ENCODE results near the gene APBA1.
A peak's percentile ranks its signal among the peaks of the same experiment; 100 is the strongest.

APBA1 gene

DNA sequence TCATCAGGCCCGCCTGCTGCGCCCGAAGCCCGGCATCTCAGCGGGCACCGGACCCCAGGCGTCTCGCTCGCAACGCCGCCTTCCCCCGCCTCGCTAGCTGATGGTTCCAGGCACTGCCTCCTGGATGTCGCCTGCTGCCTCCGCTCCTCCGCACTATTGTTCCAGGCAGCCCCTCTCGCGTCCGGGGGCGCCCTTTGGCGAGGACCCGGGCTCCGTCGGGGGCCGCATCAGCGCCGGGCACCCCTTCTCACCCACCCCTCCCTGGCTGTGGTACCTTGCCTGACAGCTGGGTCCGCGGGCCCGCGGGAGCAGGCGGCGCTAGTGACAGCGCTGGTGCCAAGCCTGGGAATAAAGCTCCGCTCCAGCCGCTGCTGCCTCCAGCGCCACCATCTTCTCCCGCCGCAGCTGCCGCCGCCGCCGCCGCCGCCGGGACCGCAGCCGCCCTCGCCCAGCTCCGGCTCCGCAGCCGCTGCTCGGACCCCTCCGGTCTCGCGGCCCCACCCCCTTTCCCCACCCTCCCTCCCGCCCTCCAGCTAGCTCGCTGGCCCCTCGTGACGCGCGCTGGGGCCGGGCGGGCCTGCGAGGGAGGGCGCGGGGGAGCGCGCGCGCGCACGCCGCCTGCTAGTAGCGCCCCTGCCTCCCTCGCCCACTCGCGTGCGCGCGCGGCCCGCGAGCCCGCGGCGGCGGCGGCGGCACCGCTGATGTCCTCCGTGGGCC lies at the start of gene APBA1:
TSS of gene APBA1 (minus strand) at position 493 of the 717 bp plus-strand sequence.
- peak in 2 of 3 donors; percentile 11 to 28 for DNase-seq (ENCODE audit: low read depth in 2 of 3, low spot score in 1 of 3)

DNA sequence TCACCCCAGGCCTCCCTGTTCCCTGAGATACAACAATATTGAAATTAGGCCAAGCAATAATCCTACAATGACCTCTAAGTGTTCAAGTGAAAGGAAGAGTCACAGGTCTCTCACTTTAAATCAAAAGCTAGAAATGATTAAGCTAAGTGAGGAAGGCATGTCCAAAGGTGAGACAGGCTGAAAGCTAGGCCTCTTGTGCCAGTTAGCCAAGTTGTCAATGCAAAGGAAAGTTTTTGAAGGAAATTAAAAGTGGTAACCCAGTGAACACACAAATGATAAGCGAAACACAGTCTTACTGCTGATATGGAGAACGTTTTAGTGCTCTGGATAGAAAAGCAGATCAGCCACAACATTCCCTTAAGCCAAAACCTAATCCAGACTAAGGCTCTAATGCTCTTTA lies 47.8 kb upstream of the APBA1 start:
- no peak for DNase-seq (ENCODE audit: low read depth in 2 of 3, low spot score in 1 of 3)

DNA sequence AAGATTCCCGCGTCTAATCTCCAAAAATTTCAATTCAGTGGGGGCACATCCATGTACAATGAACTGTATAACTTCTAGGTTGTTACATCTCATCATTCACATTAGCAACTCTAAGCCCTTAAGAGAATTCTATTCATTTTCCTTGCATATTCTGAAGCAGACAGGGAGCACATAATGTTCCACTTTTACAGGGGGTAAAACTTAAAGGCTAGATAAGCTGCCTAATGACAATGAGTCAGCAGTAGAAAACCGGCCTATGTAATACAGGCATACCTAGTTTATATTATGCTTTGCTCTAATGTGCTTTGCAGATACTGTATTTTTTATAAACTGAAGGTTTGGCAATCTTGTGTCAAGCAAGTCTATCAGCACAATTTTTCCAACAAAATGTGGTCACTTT lies 47.2 kb upstream of the APBA1 start:
- DNase-seq (ENCODE audit: low read depth in 2 of 3, low spot score in 1 of 3), result no peak

GRCh38 chr9:69718218-69718617 lies 46.0 kb upstream of the APBA1 start:
- DNase-seq (ENCODE audit: low read depth in 2 of 3, low spot score in 1 of 3), result no peak

DNA sequence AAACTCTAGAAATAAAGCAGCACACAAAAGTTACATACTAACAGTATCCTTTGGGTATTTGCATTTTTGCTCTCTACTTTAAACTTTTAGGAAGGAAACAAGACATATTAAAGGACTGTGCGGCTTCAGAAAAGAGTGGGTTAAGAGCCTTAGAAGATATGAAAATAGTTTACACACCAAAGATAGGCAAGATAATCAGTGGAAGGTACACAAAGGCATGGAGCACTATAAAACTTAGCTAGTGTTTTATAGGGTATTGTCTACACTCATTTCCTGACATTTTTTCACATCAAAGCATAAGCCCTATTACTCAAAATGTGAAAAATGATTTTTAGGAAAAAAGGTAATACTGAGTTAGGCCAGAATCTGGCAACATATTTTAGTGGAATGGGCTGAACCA lies 43.7 kb upstream of the APBA1 start:
- no peak for DNase-seq (ENCODE audit: low read depth in 2 of 3, low spot score in 1 of 3)

DNA sequence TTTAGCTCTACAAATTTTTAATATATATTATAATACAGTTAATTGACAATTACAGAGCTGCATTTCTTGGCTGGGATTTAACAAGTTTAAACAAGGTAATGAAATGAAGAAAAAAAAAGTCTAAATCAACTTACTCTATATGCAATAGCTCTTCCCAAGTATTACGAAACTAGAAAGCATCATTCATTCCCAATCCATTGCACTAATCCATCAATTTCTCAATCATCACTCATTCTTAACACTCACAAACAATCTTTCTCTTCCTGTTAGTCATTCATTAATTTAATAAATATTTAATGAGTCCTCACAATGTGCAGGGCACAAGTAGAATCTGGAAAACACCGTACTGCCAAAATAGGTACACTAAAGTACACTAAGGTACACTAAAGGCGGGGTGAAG lies 42.9 kb upstream of the APBA1 start:
- no peak for DNase-seq (ENCODE audit: low read depth in 2 of 3, low spot score in 1 of 3)

DNA sequence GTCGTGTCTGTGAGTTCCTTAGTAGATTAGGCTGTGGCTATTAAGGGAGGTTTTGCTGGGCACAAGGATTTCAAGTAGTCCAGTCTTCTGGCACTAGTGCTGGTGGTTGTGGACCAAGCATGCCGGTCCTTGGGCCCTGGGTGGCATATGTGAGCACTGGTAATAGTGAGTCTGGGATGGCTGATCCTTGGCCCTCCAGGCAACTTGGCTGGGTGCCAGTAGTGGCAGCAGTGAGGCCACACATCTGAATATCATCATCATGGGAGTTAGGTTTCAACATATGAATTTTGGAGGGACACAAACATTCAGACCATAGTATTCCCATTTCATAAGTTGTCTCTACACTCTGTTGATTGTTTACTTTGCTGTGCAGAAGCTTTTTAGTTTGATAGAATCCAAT lies 25.3 kb upstream of the APBA1 start:
- DNase-seq (ENCODE audit: low read depth in 2 of 3, low spot score in 1 of 3), result no peak

DNA sequence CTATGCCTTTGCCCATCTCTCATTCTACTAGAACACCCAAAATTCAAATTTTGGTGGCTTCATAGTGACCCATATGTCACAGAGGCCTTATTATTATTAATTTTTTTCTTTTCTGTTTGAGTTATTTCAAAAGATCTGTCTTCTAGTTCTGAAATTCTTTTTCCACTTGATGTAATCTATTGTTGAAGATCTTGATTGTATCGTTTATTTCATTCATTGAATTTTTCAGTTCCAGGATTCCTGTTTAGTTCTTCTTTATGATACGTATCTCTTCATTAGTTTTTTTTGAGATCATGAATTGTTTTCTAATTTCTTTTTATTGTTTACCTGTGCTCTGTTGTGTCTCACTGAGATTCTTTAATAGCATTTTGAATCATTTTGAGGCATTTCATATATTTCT lies 24.6 kb upstream of the APBA1 start:
- no peak for DNase-seq (ENCODE audit: low read depth in 2 of 3, low spot score in 1 of 3)

GRCh38 chr9:69689991-69690538 lies 17.9 kb upstream of the APBA1 start:
- DNase-seq (ENCODE audit: low read depth in 2 of 3, low spot score in 1 of 3), result no peak

- DNase-seq (ENCODE audit: low read depth in 2 of 3, low spot score in 1 of 3), result no peak
These were observed 11.8 kb upstream of the APBA1 start for GRCh38 chr9:69683927-69684326.

DNA sequence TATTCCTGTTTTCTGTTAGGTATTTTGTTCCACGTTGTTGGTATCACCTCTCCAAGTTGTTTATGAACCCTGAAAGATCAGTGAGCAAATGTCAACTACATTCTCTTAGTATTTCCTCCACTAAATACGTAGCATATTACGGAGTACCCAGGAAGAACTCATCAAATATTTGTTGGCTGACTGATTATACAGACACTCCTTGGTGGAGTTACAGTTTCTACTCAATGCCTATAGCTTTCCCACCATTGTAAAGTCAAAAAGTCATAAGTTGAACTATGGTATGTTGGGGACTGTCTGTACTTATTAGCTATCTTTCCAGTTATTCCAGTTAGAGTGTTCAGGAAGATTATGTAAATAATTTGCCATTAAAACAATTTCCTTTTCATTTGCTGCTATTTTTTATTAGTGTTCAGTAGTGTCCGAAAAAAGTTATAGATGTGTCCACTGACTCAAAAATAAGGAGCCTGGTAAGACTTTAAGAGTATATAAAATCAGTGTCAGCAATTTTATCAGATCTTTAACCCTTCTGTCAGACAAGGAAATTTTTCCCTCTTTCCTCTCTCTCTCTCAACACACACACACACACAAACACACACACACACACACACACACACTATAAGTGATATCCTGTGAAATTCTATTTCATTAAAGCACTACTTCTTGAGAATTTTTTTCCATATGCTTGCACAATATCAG lies 6.8 kb upstream of the APBA1 start:
- no peak for DNase-seq (ENCODE audit: low read depth in 2 of 3, low spot score in 1 of 3)

- no peak for DNase-seq (ENCODE audit: low read depth in 2 of 3, low spot score in 1 of 3)
These were observed 5.8 kb upstream of the APBA1 start for GRCh38 chr9:69677931-69678330.

- no peak for DNase-seq (ENCODE audit: low read depth in 2 of 3, low spot score in 1 of 3)
These were observed 3.4 kb upstream of the APBA1 start for GRCh38 chr9:69675563-69675962.

DNA sequence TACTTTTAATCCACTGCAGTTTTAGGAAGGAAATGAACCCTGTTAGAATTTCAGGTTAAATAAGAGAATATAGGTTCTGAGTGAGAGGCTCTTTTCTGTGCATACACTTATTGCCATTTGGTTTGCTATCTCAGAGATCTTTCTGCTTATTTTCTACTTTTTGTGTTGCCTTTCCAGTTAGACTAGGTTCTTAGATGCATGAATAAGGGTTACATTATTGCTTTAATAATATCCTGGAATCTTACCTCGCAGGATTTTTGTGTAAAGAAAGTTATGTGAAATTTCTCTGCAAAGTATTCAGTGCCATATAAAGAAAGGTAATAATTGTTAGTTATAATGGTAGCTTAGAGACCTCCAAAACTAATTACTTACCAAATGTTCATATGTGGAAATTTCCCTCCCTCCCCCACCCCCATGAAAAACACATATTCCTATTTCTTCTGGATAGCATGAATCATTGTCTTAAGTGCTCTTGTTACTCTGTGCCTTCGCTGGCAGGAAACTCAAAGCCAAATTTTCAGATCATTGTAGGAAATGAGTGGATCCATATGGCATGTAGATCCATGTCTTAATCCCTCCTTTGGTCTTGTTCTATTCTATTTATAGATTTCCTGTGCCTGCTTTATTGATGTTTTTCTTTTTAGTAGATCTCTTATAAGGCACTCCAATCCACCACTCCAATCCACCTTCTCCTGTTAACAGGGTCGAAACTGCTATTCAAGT lies 2.7 kb upstream of the APBA1 start:
- DNase-seq (ENCODE audit: low read depth in 2 of 3, low spot score in 1 of 3), result no peak

DNA sequence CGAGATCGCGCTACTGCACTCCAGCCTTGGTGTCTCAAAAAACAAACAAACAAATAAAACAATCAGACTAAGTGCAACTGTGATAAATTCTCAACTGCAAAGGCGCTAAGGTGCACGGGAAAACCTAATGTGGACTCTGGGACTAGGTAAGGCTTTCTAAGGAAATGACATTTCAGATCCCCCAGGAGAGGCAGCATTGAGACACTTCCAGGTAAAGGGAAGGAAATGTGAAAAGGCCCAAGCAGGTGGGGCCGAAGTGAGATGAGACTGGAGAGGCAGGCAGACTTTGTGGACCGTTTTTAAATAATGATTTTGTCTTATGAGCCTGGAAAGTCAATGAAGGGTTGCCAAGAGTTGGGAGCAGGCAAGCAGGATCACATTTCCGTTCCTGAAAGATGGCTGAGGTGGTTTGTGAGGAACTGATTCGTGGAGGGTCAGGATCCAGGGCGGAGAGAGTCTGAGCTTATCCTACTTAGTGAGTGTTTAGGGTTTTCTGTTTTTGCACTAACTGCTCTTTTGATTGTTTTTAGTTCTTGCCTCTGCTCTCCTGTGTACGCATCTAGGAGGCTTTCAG lies 2.0 kb upstream of the APBA1 start:
- no peak for DNase-seq (ENCODE audit: low read depth in 2 of 3, low spot score in 1 of 3)

DNA sequence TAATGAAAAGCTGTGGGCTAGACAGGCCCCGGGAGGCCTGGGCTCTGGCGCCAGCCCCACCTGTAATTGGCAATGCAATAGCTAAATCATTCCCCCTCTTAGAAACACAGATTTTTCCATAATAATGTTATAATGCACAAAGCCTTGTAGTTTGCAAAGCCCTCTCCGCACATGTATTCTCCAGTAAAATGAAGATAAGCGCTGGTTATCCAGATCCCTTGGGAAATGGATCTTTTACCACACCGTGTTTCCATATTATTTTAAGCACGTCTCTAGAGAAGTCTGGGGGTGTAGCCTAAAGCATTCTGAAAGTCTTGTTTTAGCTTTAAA lies 1.1 kb upstream of the APBA1 start:
- no peak for DNase-seq (ENCODE audit: low read depth in 2 of 3, low spot score in 1 of 3)

DNA sequence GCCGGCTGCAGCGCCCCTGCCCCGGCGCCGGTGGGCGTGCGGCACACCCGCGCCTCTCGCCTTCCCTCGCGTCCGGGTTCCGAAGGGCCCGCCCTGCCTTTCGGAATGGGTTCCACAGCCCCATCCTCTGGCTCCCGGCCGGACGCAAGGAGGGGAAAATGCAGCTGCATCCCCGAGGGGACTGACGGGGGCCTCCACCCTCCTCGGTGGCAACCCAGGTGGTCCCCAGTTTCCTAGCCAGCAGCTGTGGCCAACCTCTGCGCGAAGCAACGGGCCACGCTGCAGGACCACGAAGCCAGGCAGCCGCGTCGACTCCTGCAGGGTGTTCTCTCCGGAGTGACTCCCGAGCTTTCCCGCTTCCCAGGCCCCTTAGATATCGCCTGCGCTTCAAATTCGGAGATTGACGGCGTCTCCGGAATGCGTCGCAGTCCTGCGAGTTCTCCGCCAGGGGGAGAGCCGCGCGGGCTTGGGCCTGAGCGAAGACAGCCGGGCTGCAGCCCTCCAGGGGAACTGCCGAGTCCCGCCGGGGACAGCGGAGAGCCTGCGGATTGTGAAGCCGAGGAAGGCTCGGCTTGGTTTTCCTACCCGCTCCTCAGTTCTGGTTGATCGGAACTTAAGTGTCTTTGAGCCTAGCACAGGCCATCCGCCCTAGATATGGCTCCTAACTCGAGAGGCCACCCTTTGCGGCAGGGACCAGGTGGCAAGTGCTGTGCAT lies 582 bp upstream of the APBA1 start:
- peak; percentile 57 to 74 (median 64) for DNase-seq (ENCODE audit: low read depth in 2 of 3, low spot score in 1 of 3)

DNA sequence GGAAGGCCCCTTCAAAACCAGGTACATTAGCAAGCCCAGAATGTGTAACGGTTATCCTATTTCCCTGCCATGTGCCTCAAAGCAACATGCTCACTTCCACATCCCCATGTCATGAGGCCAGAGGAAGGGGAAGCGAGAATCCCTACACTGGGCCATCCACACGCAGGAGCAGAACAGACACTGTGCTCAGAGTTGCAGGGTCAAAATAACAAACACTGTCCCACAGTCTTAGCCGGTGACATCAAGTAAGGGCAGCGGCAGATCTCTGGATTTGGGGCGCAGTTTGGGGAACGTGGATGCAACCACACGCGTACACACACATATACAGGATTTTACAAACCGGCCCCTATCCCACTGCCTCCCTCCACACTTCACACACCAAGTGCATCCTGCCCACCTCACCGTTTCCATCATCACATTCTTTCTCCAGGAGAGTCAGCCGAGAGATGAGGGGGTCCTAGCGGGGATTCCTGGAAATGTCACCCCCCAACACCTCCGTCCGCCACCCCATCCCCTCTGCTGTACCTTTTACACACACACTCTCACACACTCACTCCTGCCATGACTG lies 776 bp downstream of the APBA1 start:
- DNase-seq (ENCODE audit: low read depth in 2 of 3, low spot score in 1 of 3), result no peak

- no peak for DNase-seq (ENCODE audit: low read depth in 2 of 3, low spot score in 1 of 3)
These were observed 4.9 kb downstream of the APBA1 start for GRCh38 chr9:69667306-69667705.

DNA sequence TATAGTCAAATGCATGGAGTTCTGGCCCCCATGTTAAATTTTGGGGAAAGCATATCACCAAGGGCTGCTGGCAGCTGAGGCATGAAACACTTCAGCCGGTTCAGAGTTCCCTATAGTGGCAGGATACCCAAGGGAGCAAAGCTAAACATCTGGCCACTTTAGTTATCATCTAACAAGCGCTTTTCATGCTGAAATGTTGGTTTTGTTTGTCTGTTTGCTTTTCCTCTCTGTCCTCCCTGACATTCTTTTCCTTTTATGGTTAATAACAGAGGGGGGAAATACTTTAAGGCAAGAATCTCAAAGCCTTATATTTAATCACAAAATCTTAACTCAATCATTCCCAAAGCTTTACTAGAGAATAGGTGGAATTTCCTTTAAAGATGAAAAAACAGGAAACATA lies 11.9 kb downstream of the APBA1 start:
- no peak for DNase-seq (ENCODE audit: low read depth in 2 of 3, low spot score in 1 of 3)

Measured in stimulated activated CD4-positive, alpha-beta T cell treated with anti-CD3 and anti-CD28 coated beads, Interleukin-12 subunit alpha, Interleukin-12 subunit beta, amount 100 ng/mL, for 48 hours (primary cell).